SK-N-SH (cell line): ENCODE results near the gene HTT. TPM values are rescaled to one million over a fixed set of nuclear protein-coding genes. Genes with fewer than 3 reads are reported as not detected.

Source experiments
- CTCF ChIA-PET: fragments of 300-600, 350-600 bp; formaldehyde crosslinking; extraction: SDS; loops from one replicate; lab custom pipeline; 2021; lab: Yijun Ruan, JAX
- POLR2A ChIA-PET: fragments of 350-600 bp; sonication (Branson Sonifier 250); formaldehyde crosslinking; extraction: SDS; loops from one replicate; lab custom pipeline; 2020; ENCODE audit warnings: antibody characterized with exemption, inconsistent platforms; lab: Yijun Ruan, JAX
- DNase-seq: peaks from one replicate; pipeline ENCODE4 v3.0.0; 2012
- H2AFZ ChIP-seq: fragments of 200-600 bp; sonication (generic); 2 replicates; pipeline ENCODE4 v1.8.1; 2016; ENCODE audit warnings: antibody characterized with exemption, mild to moderate bottlenecking, low read depth
- H3F3A ChIP-seq: fragments of 200-600 bp; sonication (generic); replicated peaks from 2 replicates; pipeline ENCODE3; 2016; ENCODE audit warnings: antibody characterized with exemption, mild to moderate bottlenecking; ENCODE audit not compliant: insufficient read depth
- H3K27ac ChIP-seq, 2 experiments: fragments of 200-500 bp in 1 of 2; fragments of 200-600 bp in 1 of 2; sonication (Bioruptor generic) in 1 of 2; sonication (generic), shearing (Covaris generic) in 1 of 2; 2 replicates each; pipeline versions ENCODE4 v1.5.1 to v1.6.1; 2014 to 2016; ENCODE audit warnings: low read depth in 2 of 2, inconsistent platforms in 1 of 2, low read length in 1 of 2, mild to moderate bottlenecking in 1 of 2, mixed read lengths in 1 of 2
- H3K27me3 ChIP-seq: fragments of 200-600 bp; sonication (generic), shearing (Covaris generic); 2 replicates; pipeline ENCODE4 v1.6.1; 2016; ENCODE audit warnings: mixed run types; ENCODE audit not compliant: insufficient read depth
- H3K36me3 ChIP-seq, 2 experiments: fragments of 200-500 bp in 1 of 2; fragments of 200-600 bp in 1 of 2; sonication (Bioruptor generic) in 1 of 2; sonication (generic) in 1 of 2; replicated peaks in 1 of 2; 2 replicates each; pipeline versions ENCODE3 to v1.5.1; 2014 to 2016; ENCODE audit warnings: low read length in 1 of 2, mild to moderate bottlenecking in 1 of 2; ENCODE audit not compliant: insufficient read depth in 2 of 2, control insufficient read depth in 1 of 2
- H3K4me1 ChIP-seq, 2 experiments: fragments of 200-500 bp in 1 of 2; fragments of 200-600 bp in 1 of 2; sonication (Bioruptor generic) in 1 of 2; sonication (generic), shearing (Covaris generic) in 1 of 2; 2 replicates each; pipeline versions ENCODE4 v1.5.1 to v1.6.1; 2014 to 2016; ENCODE audit warnings: low read depth in 1 of 2, low read length in 1 of 2, mixed run types in 1 of 2; ENCODE audit not compliant: insufficient read depth in 2 of 2, control insufficient read depth in 1 of 2
- H3K4me2 ChIP-seq: fragments of 200-600 bp; sonication (generic), shearing (Covaris generic); 2 replicates; pipeline ENCODE4 v1.6.1; 2017; ENCODE audit warnings: mixed run types
- H3K4me3 ChIP-seq, 2 experiments: fragments of 200-500 bp in 1 of 2; fragments of 200-600 bp in 1 of 2; sonication (Bioruptor generic) in 1 of 2; sonication (generic), shearing (Covaris generic) in 1 of 2; 2 replicates each; pipeline versions ENCODE4 v1.5.1 to v1.8.1; 2014 to 2016; ENCODE audit warnings: low read depth in 2 of 2, inconsistent platforms in 1 of 2, low read length in 1 of 2, mild to moderate bottlenecking in 1 of 2, mixed read lengths in 1 of 2, moderate library complexity in 1 of 2
- H3K79me2 ChIP-seq: fragments of 200-600 bp; sonication (generic); 2 replicates; pipeline ENCODE4 v1.8.1; 2017; ENCODE audit warnings: mild to moderate bottlenecking; ENCODE audit not compliant: insufficient read depth
- H3K9ac ChIP-seq: fragments of 200-600 bp; sonication (generic); 2 replicates; pipeline ENCODE4 v1.6.1; 2017; ENCODE audit warnings: mixed run types
- H3K9me2 ChIP-seq: fragments of 200-600 bp; sonication (generic); 2 replicates; pipeline ENCODE4 v1.6.1; 2017; ENCODE audit warnings: mixed run types
- H3K9me3 ChIP-seq: fragments of 200-600 bp; sonication (generic); 2 replicates; pipeline ENCODE4 v1.6.1; 2017; ENCODE audit warnings: mixed run types, mild to moderate bottlenecking, moderate library complexity
- H4K20me1 ChIP-seq: fragments of 200-600 bp; sonication (generic); 2 replicates; pipeline ENCODE4 v1.6.1; 2017; ENCODE audit warnings: mild to moderate bottlenecking, mixed run types; ENCODE audit not compliant: insufficient read depth
- EP300 ChIP-seq, 2 experiments: IDR thresholded peaks; 2 replicates each; pipeline versions ENCODE4 v1.4.0 to v1.6.1; 2012; ENCODE audit warnings: borderline replicate concordance in 1 of 2, low read depth in 1 of 2, low read length in 1 of 2
- EZH2phosphoT487 ChIP-seq: fragments of 200-600 bp; sonication (generic); IDR thresholded peaks from 2 replicates; pipeline ENCODE4 v1.6.1; 2017; ENCODE audit warnings: low read depth, mixed run types, mild to moderate bottlenecking, antibody characterized with exemption, moderate library complexity, borderline replicate concordance
- FOSL2 ChIP-seq: IDR thresholded peaks from 2 replicates; pipeline ENCODE4 v1.4.0; 2012; ENCODE audit warnings: low read depth, mild to moderate bottlenecking, moderate library complexity, borderline replicate concordance
- FOXM1 ChIP-seq: IDR thresholded peaks from 2 replicates; pipeline ENCODE4 v1.4.0; 2012; ENCODE audit warnings: low read depth, mild to moderate bottlenecking
- JUND ChIP-seq: IDR thresholded peaks from 2 replicates; pipeline ENCODE4 v1.4.0; 2012
- MAX ChIP-seq: IDR thresholded peaks from 2 replicates; pipeline ENCODE4 v1.4.0; 2012; ENCODE audit warnings: low read depth
- MEF2A ChIP-seq: IDR thresholded peaks from 2 replicates; pipeline ENCODE4 v1.4.0; 2012; ENCODE audit warnings: low read depth, borderline replicate concordance
- NFIC ChIP-seq: IDR thresholded peaks from 2 replicates; pipeline ENCODE4 v1.4.0; 2012; ENCODE audit warnings: borderline replicate concordance
- NRF1 ChIP-seq: IDR thresholded peaks from 2 replicates; pipeline ENCODE4 v1.6.1; 2012; ENCODE audit warnings: low read depth, mild to moderate bottlenecking, low read length
- PBX3 ChIP-seq: IDR thresholded peaks from 2 replicates; pipeline ENCODE4; 2012
- RAD21 ChIP-seq: IDR thresholded peaks from 2 replicates; pipeline ENCODE4 v1.6.1; 2012; ENCODE audit warnings: mild to moderate bottlenecking, low read length
- RCOR1 ChIP-seq: fragments of 150-350 bp; IDR thresholded peaks from 2 replicates; pipeline ENCODE4 v1.6.1; 2017; ENCODE audit warnings: antibody characterized with exemption, low read length
- RFX5 ChIP-seq: IDR thresholded peaks from 2 replicates; pipeline ENCODE4 v1.6.1; 2012; ENCODE audit warnings: mild to moderate bottlenecking, improper control_type of control experiment, low read length
- RXRA ChIP-seq: IDR thresholded peaks from 2 replicates; pipeline ENCODE4 v1.4.0; 2012; ENCODE audit warnings: low read depth, mild to moderate bottlenecking, borderline replicate concordance
- SIN3A ChIP-seq: IDR thresholded peaks from 2 replicates; pipeline ENCODE4 v1.6.1; 2012; ENCODE audit warnings: low read depth, mild to moderate bottlenecking, low read length, moderate library complexity, borderline replicate concordance
- SMC3 ChIP-seq: IDR thresholded peaks from 2 replicates; pipeline ENCODE4 v1.6.1; 2012; ENCODE audit warnings: low read depth, low read length, improper control_type of control experiment
- TAF1 ChIP-seq: IDR thresholded peaks from 2 replicates; pipeline ENCODE4 v1.6.1; 2012; ENCODE audit warnings: low read depth, mild to moderate bottlenecking, low read length, moderate library complexity, borderline replicate concordance
- TCF12 ChIP-seq: IDR thresholded peaks from 2 replicates; pipeline ENCODE4 v1.4.0; 2012
- YY1 ChIP-seq: IDR thresholded peaks from 2 replicates; pipeline ENCODE4 v1.4.0; 2012; ENCODE audit warnings: low read depth, mild to moderate bottlenecking
- WGBS: methylation state at CpG from one replicate; pipeline ENCODE4 v1.1.6; 2017; ENCODE audit warnings: low lambda C conversion rate; 5-methylcytosine and 5-hydroxymethylcytosine counted together
- polyA plus RNA-seq, 3 experiments: library from polyadenylated mRNA; depleted of rRNA; stranded (reverse); fragments of >200 nt; gene quantifications; 2 replicates each; pipeline ENCODE4 v1.2.3, GENCODE V29; 2012
- TF ChIP-seq, protein P1 (sequence below): fragments of 200-600 bp; sonication (generic); IDR thresholded peaks from 2 replicates; pipeline ENCODE4 v1.6.1; 2017; ENCODE audit warnings: antibody characterized with exemption, mild to moderate bottlenecking, moderate library complexity

The HTT gene
- polyA plus RNA-seq, 1 of the 3 experiments (the other 2 are of a cell fraction) = 11.3 TPM

GRCh38 chr4:3025881-3026280, 48.6 kb upstream of the HTT start:
- no peak for TF ChIP-seq NFIC
- TF ChIP-seq EP300 (IDR thresholded peaks at IDR 0.05; ENCODE audit: borderline replicate concordance in 1 of 2, low read depth in 1 of 2, low read length in 1 of 2) = no peak
- no peak for TF ChIP-seq RFX5
- no peak for TF ChIP-seq JUND
- TF ChIP-seq RXRA = no peak
- TF ChIP-seq FOSL2 = no peak
- TF ChIP-seq TAF1 = no peak
- TF ChIP-seq MAX = no peak
- no peak for TF ChIP-seq NRF1
- peaks cover 0 to 4% of the 10 kb centered on the region in 2 experiments; a peak in 1 of 4 replicates for H3K4me1 ChIP-seq
- POLR2A ChIA-PET = no interaction called here
- H3K4me2 ChIP-seq = no peak overlapping the region
- no peak overlapping the region for H3K9ac ChIP-seq
- H2AFZ ChIP-seq = no peak overlapping the region
- no peak overlapping the region for H3K4me3 ChIP-seq
- H3F3A ChIP-seq = no peaks in the 10 kb centered on the region
- H3K79me2 ChIP-seq = no peaks in the 10 kb centered on the region
- CTCF ChIA-PET = no interaction called here
- H3K27me3 ChIP-seq = no peaks in the 10 kb centered on the region
- H3K27ac ChIP-seq = no peak overlapping the region
- H3K9me2 ChIP-seq = no peaks in the 10 kb centered on the region
- H3K9me3 ChIP-seq = no peaks in the 10 kb centered on the region
- H3K36me3 ChIP-seq = no peaks in the 10 kb centered on the region
- 85% methylated on average over 21 of the region's 21 CpGs for WGBS
- H4K20me1 ChIP-seq = no peaks in the 10 kb centered on the region
- DNase-seq = no peak

DNA sequence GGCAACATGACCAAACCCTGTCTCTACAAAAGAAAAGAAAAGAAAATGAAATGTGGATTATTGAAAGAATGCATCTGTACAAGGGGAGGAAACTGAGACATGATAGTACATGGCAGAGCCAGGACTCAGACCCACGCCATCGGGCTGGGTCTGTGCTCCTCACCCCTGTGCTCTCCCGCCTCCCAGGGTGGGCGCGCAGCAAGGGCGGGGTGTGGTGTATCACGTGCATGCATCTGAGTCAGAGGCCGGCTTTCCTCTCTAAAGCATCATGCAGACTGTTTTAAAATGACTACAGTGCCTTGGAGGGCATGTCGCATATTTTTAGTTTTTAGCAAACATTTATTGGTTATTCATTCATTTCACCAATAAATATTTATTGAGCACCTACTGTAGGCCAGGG, 47.9 kb upstream of the HTT start:
- H3F3A ChIP-seq = no peaks in the 10 kb centered on the region
- no peak for DNase-seq
- CTCF ChIA-PET = interaction anchor here (0.8 to 1.1 kb wide), 3 partner anchors 10 to 49 kb away, joined by 3 to 4 read pairs (median 3); no protein-coding TSS in a partner anchor
- TF ChIP-seq SMC3 (no peak), FOSL2 (no peak)
- TF ChIP-seq, all 33 proteins: peak for 0
- POLR2A ChIA-PET = no interaction called here
- Histone ChIP-seq H3K9me2 (no peaks in the 10 kb centered on the region), H3K4me3 (no peak overlapping the region), H3K4me1 (peaks cover 0 to 10% of the 10 kb centered on the region in 2 experiments; a peak in 1 of 4 replicates), H4K20me1 (no peaks in the 10 kb centered on the region), H3K27ac (no peak overlapping the region), H3K4me2 (no peak overlapping the region), H3K36me3 (no peaks in the 10 kb centered on the region), H3K79me2 (no peaks in the 10 kb centered on the region), H3K9me3 (no peaks in the 10 kb centered on the region), H3K9ac (no peak overlapping the region), H3K27me3 (no peaks in the 10 kb centered on the region), H2AFZ (no peak overlapping the region)
- 85% methylated on average over 8 of the region's 9 CpGs for WGBS

DNA sequence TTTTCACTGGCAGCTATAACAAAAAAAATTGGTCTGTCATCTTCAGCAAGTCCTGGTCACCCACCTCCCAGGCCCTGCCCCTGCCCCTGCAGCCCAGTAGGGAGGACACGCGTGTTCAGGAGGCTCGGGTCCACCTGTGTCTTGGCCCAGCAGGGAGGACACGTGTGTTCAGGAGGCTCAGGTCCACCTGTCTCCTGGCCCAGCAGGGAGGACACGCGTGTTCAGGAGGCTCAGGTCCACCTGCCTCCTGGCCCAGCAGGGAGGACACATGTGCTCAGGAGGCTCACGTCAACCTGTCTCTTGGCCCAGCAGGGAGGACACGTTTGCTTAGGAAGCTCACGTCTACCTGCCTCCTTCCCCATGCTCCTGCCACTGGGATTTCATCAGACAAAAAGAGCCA, 45.0 kb upstream of the HTT start:
- POLR2A ChIA-PET = no interaction called here
- H3K27ac ChIP-seq = no peak overlapping the region
- CTCF ChIA-PET = no interaction called here
- TF ChIP-seq FOXM1 (no peak), RXRA (no peak), MAX (no peak), TCF12 (no peak), FOSL2 (no peak), SMC3 (no peak), YY1 (no peak), MEF2A (no peak), RAD21 (no peak), SIN3A (no peak), NRF1 (no peak), TAF1 (no peak), PBX3 (no peak), RCOR1 (no peak), EZH2phosphoT487 (no peak)
- TF ChIP-seq, protein P1, sequence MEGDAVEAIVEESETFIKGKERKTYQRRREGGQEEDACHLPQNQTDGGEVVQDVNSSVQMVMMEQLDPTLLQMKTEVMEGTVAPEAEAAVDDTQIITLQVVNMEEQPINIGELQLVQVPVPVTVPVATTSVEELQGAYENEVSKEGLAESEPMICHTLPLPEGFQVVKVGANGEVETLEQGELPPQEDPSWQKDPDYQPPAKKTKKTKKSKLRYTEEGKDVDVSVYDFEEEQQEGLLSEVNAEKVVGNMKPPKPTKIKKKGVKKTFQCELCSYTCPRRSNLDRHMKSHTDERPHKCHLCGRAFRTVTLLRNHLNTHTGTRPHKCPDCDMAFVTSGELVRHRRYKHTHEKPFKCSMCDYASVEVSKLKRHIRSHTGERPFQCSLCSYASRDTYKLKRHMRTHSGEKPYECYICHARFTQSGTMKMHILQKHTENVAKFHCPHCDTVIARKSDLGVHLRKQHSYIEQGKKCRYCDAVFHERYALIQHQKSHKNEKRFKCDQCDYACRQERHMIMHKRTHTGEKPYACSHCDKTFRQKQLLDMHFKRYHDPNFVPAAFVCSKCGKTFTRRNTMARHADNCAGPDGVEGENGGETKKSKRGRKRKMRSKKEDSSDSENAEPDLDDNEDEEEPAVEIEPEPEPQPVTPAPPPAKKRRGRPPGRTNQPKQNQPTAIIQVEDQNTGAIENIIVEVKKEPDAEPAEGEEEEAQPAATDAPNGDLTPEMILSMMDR = no peak

More for the DNA sequence above, 45.0 kb upstream of the HTT start:
- Histone ChIP-seq H4K20me1 (no peaks in the 10 kb centered on the region), H3K4me3 (no peak overlapping the region), H3K4me2 (no peak overlapping the region), H3K4me1 (peaks cover 0 to 11% of the 10 kb centered on the region in 2 experiments; a peak in 1 of 4 replicates), H3K9me3 (no peaks in the 10 kb centered on the region), H3K27me3 (no peaks in the 10 kb centered on the region), H3K9me2 (no peaks in the 10 kb centered on the region), H3K9ac (no peak overlapping the region), H3K79me2 (no peaks in the 10 kb centered on the region), H2AFZ (no peak overlapping the region), H3K36me3 (no peaks in the 10 kb centered on the region), H3F3A (no peaks in the 10 kb centered on the region)
- no peak for DNase-seq
- WGBS = 76% methylated on average over 3 of the region's 9 CpGs
